Measurements from ENCODE around the gene CHST2.

The CHST2 gene

DNA sequence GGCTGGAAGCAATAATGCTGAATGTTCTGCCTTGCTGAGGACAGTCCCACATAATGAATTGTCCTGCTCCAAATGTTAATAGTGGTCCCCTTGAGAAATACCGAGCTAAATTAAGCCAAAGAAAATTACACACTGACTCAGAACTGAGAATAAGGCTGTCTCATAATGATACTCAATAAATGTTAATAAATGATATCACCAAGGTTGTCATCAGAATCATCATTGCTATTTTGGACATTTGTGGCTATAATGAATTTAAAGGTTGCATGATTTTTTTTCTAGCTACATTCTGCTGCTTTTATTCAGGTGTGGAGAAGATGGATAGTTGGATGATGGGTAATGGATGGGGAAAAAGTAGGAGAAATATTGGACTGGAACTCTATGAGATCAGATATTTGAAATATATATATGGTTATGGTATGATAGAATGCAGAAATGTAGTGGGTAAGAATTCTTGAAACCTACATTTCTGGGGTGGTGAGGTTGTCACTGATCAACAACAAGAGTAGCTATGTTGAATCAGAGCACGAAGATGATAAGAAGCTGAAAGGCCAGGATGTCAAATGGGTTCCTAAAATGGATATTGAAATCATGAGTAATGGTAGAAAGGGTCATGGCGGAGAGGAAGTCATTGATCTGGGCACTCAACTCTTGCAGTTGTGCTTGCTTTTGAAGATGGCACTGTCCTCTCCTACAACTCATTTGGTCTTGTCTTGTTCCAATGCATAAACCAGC lies 12.8 kb downstream of the CHST2 start:
- DNase-seq (ENCODE audit: low read depth), result no peak

DNA sequence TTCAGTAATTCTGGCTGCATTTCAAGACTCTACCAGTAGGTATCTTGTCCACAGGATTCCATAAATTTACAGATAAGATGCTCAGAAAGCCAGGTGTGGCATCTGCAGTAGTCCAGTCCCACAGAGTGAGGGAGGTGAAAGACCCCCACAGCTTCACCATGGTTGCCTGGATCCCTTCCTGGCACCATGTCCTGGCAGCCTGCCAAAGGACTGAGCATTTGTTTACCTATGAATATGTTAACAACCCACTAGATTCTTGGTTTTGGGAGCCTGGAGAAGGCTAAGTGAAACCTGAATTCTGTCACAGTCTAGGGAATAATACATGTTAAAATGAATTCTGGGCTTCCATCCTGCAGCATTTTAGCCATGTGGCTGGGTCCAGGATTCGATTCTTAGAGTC lies 14.9 kb downstream of the CHST2 start:
- no peak for DNase-seq (ENCODE audit: low read depth)

DNA sequence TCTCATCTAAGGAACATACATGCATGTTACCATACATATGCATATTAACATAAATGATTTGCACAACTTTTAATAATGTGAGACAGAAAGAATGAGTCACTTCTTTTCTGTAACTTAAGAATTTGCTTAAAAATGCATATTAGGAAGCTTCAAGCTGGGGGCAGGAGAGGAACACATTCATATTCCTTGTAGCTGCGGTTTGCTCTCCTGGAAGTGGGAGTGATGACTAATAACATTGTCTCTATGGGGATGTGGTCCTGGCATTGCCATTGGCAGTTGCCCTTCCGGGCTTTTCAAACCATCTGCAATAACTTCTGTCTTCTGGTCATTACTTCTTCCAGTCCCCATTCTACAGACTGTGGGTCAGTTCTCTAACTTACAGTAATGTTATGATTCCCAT lies 15.6 kb downstream of the CHST2 start:
- DNase-seq (ENCODE audit: low read depth), result peak; percentile 84

DNA sequence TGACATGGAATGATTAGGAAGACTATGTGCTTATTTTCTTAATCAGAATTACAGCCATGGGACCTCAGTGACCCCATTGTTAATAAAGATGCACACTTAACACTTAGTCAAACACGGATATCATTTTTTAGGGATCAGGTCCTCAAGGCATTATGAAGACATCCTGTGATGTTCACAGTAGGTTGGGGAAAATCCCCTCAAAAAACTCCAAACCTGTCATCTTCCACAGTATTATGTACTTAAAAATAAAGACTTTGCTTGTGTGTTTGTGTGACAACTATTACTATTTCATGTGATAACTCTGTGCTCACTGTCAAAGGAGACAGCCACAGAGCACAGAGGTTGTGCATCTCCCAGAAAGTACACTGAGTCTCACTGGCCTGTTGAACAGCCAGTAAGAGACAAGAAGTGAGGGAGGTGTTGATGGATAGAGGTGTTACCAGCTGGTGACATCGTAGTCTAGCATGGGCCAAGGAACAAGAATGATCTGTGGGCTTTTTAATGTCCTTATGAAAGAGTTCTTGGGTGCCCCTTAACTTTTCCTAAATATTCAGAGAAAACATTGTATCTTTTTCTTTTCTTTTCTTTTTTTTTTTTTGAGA lies 18.0 kb downstream of the CHST2 start:
- DNase-seq (ENCODE audit: low read depth), result no peak

DNA sequence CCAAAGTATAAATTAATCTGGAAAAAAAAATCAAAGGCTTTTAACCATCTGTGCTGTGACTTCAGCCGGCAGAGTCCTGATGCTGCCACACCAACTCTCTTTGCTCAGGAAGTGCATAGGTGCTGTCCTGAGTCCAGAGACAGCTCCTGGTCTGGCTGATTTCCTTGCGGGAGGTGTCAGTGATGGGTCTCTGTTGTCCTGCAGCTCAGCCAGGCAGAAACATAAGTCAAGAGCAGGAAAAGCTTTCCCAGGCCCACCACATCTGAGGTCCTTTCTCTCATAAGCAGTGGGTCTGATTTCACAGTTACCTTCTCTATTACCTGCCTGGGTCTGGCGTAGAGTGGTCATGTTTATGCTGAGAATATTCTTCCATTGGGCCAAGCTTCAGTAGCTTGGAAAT lies 19.4 kb downstream of the CHST2 start:
- no peak for DNase-seq (ENCODE audit: low read depth)

DNA sequence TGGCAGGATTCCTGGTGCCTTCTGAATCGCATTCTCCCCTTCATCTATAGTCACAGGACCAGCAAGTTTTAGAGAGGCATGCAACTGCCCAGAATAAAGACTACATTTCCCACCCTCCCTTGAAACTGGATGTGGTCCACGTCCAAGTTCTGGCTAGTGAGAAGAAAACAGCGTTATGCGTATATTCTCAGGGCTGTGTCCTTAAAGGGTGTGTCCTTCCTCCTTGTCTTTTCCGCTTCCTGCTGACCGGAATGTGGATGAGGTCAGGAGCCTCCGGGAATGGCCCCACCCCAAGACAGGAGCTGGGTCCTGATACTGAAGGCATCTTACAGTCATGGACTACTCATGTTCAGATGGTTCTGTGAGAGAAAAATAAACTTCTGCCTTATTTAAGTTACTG lies 20.2 kb downstream of the CHST2 start:
- no peak for DNase-seq (ENCODE audit: low read depth)

DNA sequence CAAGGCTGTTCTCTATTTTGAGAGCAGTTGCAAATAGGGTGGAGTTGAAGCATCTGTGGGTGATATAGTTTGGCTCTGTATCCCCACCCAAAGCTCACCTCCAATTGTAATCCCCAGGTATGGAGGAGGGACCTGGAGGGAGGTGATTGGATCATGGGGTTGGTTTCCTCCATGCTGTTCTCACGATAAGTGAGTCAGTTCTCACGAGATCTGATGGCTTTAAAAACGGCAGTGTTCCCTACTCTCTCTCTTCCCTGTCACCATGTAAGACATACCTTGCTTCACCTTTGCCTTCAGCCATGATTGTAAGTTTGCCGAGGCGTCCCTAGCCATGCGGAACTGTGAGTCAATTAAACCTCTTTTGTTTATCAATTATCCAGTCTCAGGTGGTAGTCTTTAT lies 21.0 kb downstream of the CHST2 start:
- DNase-seq (ENCODE audit: low read depth), result no peak

DNA sequence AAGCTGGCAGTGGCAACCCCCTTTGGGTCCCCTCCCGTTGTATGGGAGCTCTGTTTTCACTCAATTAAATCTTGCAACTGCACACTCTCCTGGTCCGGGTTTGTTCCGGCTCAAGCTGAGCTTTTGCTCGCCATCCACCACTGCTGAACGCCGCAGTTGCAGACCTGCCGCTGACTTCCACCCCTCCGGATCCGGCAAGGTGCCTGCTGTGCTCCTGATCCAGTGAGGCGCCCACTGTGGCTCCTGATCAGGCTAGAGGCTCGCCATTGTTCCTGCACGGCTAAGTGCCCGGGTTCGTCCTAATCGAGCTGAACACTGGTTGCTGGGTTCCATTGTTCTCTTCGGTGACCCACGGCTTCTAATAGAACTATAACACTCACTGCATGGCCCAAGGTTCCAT lies 22.8 kb downstream of the CHST2 start:
- DNase-seq (ENCODE audit: low read depth), result no peak

DNA sequence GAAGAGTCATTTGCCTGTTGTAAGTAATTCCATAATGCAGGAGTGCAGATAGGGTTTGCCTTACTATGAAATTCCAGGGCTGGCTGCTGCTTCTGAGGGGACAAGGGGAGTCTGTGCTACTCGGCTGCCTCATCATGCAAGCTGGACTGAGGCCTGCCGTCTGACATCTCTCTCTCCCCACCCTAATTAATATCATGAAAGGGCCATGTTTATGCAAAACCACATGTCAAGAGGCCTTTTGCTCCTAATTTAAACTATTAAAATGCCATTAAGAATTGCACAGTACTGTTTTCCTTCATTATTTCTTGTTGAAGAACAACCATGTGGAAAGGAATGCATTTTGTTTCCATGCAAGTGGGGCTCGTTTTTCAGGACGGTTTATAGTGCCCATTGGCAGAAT lies 26.3 kb downstream of the CHST2 start:
- no peak for DNase-seq (ENCODE audit: low read depth)

DNA sequence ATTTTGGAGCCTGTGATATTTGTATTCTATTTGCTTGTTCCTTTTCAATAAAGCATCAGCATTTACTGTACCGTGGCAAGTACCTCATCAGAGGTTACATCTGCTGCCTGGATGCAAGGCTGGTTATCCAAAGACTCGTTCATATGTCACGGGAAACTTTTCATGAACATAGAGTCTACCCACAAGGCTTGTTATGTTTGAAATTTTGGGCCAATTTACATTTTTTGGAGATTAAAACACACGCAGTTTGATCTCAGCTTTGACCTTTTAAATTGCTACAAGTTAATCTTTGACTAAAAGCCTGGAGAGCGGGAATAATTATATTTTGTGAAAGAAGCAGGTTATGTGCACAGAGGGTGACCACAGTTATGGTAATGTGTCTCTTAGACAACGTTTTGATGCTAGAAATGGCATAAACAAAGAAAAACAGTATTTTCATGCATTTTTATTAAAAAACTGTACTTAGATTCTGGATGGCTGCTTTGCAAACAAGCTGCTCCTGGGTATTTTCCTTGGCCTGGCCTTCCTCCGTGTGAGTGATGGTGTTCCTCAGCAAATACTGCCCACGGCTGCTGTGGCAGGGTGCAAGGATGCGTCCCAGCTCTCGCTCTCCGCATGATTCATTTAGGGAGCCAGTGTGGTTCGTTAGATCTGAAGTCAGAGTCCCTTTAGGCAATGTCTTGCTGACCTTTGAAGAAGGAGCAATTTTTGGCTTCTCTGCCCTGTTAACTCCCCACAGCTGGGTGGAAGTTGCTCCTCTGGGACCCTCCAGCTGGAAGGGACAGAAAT lies 27.1 kb downstream of the CHST2 start:
- no peak for DNase-seq (ENCODE audit: low read depth)

DNA sequence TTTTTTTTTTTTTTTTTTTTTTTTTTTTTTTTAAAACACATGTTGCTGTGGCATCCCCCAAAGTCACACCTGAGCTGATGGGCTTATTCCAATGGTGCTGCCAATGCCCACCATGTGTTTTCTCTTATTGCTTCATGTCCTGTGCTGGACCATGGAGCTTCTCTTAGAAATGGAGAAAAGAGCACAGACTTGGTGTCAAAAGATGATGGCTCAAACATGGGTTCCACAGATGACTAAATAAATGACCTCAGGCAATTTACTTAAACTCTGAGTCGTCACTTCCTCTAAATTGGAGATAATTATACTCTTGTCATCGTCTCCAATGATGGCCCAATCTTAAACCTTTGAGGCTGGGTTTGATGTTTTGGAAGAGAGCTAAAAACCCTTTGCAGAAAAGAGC lies 28.1 kb downstream of the CHST2 start:
- no peak for DNase-seq (ENCODE audit: low read depth)

DNA sequence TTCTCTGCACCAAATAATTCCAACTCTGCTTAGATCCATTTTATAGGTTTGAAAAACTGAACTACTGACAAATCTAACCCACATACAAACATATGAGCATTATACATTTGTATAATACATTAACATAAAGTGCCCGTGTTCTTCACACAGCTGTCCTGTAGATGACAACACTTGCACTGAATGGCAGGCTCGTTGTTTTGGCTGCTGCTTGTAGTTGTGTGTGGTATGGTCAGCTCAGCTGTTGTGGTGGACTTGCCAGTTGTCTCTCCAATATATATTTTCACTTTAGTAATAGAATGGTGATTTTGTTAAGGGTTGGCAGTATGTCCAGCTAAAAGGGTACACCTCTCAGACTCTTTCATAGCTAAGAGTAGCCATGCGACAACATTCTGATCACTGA lies 30.5 kb downstream of the CHST2 start:
- no peak for DNase-seq (ENCODE audit: low read depth)

DNA sequence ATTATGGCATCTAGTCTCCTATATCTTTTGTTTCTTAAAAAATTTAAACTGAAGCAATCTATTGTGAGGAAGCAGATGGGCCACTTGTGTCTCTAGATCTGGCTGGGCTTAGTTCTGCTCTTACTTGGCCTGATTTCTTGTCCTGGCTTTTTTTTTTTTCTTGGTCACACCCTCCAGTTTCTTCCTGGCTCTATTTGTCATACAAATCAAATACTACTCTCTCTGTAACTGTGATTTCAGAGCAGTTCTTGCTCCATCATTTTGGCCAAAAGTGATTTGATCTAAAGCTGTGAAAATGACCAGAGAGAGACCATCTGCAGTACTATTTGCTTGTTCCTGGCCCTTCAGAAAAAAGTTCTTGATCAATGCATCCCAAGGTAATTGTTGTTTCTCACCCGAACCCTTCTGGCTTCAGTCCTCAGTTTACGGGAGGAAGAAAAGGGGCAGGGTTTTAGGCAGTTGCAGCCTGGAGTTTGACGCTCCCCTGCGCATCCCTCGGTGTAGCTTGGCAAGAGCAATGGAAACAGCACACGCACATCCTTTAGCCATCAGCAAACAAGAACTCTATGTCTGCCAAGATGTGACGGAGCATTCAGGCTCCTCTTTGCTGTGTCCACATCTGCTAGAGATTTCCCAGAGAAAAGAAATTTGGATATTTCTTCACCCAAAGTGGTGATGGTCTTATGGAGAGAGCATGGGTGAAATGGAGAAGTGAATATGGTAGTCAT lies 31.6 kb downstream of the CHST2 start:
- DNase-seq (ENCODE audit: low read depth), result no peak

DNA sequence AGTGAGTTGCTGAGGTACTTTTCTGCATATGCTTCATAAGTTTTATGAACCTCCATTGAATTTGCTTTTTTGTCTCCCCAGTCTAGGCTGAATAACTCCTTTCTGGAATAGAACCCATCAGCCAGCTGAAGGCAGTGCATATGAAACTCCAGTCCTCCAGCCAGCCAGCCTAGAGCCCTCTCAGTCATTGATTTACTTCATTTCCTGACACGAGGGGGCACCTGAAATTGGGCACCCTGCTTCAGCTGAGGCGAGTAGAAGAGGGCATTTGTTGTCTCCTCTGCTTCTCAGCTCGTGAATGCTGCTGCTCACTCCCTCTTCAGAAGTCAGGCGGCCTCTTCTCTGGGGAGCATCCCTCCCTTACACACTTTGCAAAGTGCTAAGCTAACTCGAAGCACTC lies 32.5 kb downstream of the CHST2 start:
- DNase-seq (ENCODE audit: low read depth), result no peak

DNA sequence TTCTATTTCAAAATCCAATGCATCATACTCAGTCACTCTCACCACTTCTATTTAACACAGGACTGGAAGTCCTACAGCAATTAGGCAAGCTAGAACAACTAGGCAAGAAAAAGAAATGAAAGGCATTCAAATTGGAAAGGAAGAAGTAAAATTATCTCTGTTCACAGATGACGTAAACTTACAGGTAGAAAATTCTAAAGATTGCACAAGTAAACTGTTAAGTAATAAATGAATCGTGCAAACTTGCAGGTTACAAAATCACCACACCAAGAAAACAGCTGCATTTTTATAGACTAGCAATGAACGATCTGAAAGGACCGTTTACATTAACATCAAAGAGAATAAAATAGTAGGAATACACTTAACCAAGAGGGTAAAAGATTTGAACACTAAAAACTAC lies 36.2 kb downstream of the CHST2 start:
- no peak for DNase-seq (ENCODE audit: low read depth)

DNA sequence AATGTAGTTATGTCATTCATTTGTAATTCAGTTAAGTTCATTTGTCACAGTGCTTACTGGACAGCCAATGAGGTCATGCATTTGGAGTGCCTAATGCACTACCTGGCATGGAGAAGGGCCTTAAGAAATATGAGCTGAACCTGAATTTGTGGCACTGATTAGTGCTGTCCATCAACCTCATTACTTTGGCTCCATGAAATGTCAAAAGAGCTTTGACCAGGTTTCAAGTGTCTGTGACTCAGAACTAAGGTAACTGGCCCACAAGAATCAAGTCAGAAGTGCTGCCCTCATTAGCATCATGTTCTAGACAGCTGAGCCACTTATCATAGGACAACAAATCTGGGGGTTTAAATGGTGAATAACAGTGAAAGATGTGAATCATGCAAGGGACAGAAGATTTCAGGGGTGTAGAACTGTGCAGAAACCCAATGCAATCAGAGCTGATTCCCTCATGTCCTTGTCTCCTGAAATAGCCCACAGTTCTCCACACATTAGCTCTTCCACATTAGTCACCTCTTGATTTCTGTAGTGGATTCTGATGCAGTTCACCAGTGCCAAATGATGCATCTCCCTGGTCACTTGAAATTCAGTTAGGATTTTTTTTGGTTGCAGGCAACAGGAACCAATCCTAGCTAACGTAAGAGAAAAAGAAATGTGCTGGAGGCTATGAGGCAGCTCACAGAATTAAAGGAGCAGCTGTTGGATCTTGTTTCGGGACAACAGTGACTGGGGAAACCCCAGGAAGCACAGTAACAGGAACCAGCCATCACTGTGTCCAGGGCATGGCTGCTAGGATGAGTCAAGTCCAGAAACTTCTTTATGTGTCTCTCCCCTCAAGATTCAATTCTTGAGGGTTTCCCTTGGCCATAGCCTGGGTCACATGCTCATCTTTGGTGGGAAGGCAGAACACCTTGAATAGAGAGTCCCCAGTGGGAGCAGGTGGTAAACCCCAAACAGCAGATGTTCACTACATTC lies 38.7 kb downstream of the CHST2 start:
- DNase-seq (ENCODE audit: low read depth), result no peak

DNA sequence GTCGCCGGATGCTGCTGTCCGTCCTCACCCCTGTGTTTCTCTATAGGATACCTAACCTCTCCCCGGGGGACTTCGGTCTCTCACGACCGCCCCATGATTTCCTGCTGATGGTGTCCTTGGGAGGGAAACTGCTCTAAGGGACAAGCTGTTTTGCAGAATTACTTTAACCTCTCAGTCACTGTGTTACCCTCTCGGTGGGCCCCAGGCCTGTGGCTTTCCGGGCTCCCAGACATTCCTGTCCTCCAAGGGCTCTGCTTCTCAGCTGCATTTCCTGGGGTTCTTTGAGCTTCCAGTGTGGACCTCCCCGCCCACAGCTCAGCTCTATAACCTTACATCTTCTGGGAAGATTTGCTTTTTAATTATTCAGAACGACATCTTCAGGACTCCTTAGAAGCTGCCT lies 40.9 kb downstream of the CHST2 start:
- no peak for DNase-seq (ENCODE audit: low read depth)

DNA sequence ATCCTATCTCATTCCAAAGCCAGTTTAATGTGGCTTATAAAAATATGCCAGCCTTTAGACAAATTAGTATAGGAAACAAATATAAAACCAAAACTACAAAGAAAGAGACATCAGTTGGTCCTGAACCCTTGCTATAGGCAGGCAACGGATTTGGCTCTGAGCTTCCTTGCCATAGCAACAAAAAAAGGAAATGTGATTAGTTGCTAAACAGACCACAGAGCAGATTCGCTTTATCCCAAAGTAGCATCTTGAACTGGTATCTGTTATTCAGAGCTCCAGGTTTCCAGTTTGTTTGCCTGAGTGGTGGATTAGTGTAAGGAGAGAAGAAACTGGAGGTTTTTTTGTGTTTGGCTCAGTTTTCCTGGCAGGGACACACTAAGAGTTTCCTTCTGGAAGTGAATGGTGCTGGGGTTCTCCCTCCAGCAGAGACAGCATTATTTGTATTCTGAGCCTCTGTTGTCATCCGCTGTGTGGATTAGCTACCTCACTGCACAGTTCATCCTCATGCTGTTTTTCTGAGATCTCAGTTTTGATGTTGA lies 44.1 kb downstream of the CHST2 start:
- DNase-seq (ENCODE audit: low read depth), result no peak

DNA sequence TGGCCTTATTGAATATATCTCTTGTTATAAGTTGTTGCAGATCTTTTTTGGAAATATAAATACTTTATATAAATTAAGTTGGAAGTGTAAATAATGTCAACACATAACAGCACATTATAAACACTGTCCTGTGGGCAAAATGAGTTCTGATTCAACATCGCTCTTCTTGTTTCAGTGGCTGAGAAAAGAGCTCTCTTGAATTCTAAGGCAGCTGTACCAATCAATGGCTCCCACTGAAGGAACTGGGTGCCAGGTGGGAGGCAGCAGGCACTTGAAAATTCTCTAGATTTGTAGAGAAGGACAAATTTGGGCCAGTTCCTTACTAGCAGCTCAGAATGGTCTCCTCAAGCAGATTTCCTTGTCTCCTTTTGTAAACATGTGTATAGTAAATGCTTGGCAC lies 45.6 kb downstream of the CHST2 start:
- no peak for DNase-seq (ENCODE audit: low read depth)

DNA sequence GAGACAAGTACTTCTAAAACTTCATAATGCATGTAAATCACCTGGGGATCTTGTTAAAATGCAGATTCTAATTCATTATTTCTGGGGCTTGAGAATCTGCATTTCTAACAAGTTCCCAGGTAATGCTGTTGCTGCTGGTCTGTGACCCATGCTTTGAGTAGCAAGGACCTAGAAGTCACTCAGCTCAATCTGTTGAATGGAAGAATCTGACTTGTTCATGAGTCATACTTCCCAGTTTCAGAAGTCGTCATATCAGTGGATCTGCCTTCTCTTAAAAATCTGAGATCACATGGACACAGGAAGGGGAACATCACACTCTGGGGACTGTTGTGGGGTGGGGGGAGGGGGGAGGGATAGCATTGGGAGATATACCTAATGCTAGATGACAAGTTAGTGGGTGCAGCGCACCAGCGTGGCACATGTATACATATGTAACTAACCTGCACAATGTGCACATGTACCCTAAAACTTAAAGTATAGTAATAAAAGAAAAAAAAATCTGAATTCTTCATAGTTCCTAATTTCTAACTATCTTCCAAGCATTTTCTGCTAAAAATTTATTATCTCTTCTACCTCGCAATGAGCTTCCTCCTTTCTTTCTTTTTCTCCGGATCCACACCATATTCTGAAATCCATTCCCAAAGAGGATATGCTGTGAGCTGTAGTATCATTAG lies 46.2 kb downstream of the CHST2 start:
- DNase-seq (ENCODE audit: low read depth), result peak; percentile 41

DNA sequence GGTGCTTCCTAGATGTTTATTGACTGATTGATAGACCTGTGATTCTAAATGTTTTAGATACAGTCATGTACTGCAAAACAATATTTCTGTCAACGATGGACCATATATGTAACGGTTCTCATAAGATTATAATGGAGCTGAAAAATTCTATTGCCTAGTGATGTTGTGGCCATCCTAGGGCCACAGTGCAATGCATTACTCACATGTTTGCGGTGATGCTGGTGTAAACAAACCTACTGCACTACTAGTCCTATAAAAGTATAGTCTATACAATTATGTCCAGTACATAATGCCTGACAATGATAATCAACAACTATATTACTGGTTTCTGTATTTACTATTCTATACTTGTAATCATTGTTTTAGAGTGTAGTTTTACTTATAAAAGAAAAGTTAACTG lies 46.8 kb downstream of the CHST2 start:
- DNase-seq (ENCODE audit: low read depth), result no peak

Measured in HS-27A (cell line).